GM12878 (cell line): ENCODE measurements around the gene RASIP1. TPM values are rescaled to one million over a fixed set of nuclear protein-coding genes. Genes with fewer than 3 reads are reported as not detected.

Source experiments
- ATAC-seq: fragments of 200-7000 bp; cut with Tn5 transposase; 3 replicates; pipeline ENCODE4 v1.9.1; 2020; ENCODE audit warnings: mild to moderate bottlenecking, moderate library complexity
- BruUV-seq: library from RNA; stranded (reverse); fragments of 400-500 nt; replicated peaks from 2 replicates; lab custom pipeline; 2021; lab: Mats Ljungman, UMichigan
- CTCF ChIA-PET: fragments of 300-600 bp; sonication (Branson Sonifier 250); formaldehyde crosslinking; extraction: SDS; loops from one replicate; lab custom pipeline; 2021; ENCODE audit warnings: inconsistent platforms; lab: Yijun Ruan, JAX
- POLR2A ChIA-PET: fragments of 350-600 bp; formaldehyde crosslinking; extraction: SDS; loops from one replicate; lab custom pipeline; 2021; ENCODE audit warnings: inconsistent platforms; lab: Charles Lee
- RAD21 ChIA-PET: fragments of 300-600 bp; sonication (Branson Sonifier 250); formaldehyde crosslinking; loops from one replicate; lab custom pipeline; 2023; ENCODE audit warnings: antibody characterized with exemption; ENCODE audit not compliant: unreplicated experiment; lab: Charles Lee
- SMC1A ChIA-PET: fragments of 300-600 bp; sonication (Branson Sonifier 250); formaldehyde crosslinking; loops from one replicate; lab custom pipeline; 2023; ENCODE audit not compliant: unreplicated experiment, uncharacterized antibody; lab: Charles Lee
- DNase-seq: peaks from one replicate; pipeline ENCODE4 v3.0.0-alpha.2; 2011; ENCODE audit warnings: low read depth, low spot score
- FAIRE-seq: peaks from 3 replicates; lab custom pipeline; 2011; peaks lifted over from hg19 to GRCh38; lab: Jason Lieb, UNC
- H2AFZ ChIP-seq: 2 replicates; pipeline ENCODE4 v1.6.0; 2011; ENCODE audit warnings: low read depth, low read length, control low read depth; ENCODE audit not compliant: control insufficient read depth
- H3K27ac ChIP-seq: 2 replicates; pipeline ENCODE4 v1.5.1; 2011; ENCODE audit warnings: control low read depth; ENCODE audit not compliant: control insufficient read depth, insufficient read depth
- H3K27me3 ChIP-seq, 2 experiments: replicated peaks in 1 of 2; 2 replicates each; pipeline versions ENCODE4 v1.6.0 to v1.6.1; 2011; ENCODE audit warnings: low read length in 1 of 2; ENCODE audit not compliant: control insufficient read depth in 2 of 2, insufficient read depth in 2 of 2
- H3K36me3 ChIP-seq, 2 experiments: 2 replicates each; pipeline ENCODE4 v1.5.1; 2011; ENCODE audit warnings: low read length in 1 of 2; ENCODE audit not compliant: control insufficient read depth in 2 of 2, insufficient read depth in 2 of 2
- H3K4me1 ChIP-seq: 2 replicates; pipeline ENCODE4 v1.6.1; 2011; ENCODE audit warnings: mild to moderate bottlenecking, low read length, moderate library complexity, mixed read lengths; ENCODE audit not compliant: control insufficient read depth, insufficient read depth
- H3K4me2 ChIP-seq: 2 replicates; pipeline ENCODE4 v1.6.0; 2011; ENCODE audit warnings: control low read depth; ENCODE audit not compliant: control insufficient read depth, insufficient read depth
- H3K4me3 ChIP-seq: fragments of 200-600 bp; sonication (generic); 2 replicates; pipeline ENCODE4 v1.5.1; 2016
- H3K79me2 ChIP-seq: 2 replicates; pipeline ENCODE4 v1.6.0; 2011; ENCODE audit warnings: low read length; ENCODE audit not compliant: control insufficient read depth, insufficient read depth
- H3K9ac ChIP-seq: 2 replicates; pipeline ENCODE4 v1.8.0; 2011; ENCODE audit warnings: low read length, control low read depth, mixed read lengths; ENCODE audit not compliant: control insufficient read depth, insufficient read depth
- H3K9me3 ChIP-seq: replicated peaks from 3 replicates; pipeline ENCODE4 v1.5.1; 2011; ENCODE audit warnings: mild to moderate bottlenecking, low read length; ENCODE audit not compliant: control insufficient read depth, insufficient read depth
- H4K20me1 ChIP-seq: 2 replicates; pipeline ENCODE4 v1.6.0; 2011; ENCODE audit not compliant: control insufficient read depth, insufficient read depth
- EGR1 ChIP-seq, 2 experiments: IDR thresholded peaks; 1 replicate in 1 of 2; 2 replicates in 1 of 2; pipeline ENCODE4 v1.6.1; 2011 to 2012; ENCODE audit warnings: low read depth in 2 of 2, low read length in 2 of 2, borderline replicate concordance in 1 of 2, mild to moderate bottlenecking in 1 of 2, moderate library complexity in 1 of 2
- IKZF2 ChIP-seq, 2 experiments: fragments of 450-650 bp; IDR thresholded peaks; 2 replicates each; pipeline ENCODE4 v1.6.1; 2017; ENCODE audit warnings: mild to moderate bottlenecking in 2 of 2, moderate library complexity in 2 of 2
- SUZ12 ChIP-seq: fragments of 200-600 bp; sonication (generic); IDR thresholded peaks from one replicate; pipeline ENCODE4 v1.6.1; 2018; ENCODE audit warnings: antibody characterized with exemption, mild to moderate bottlenecking; ENCODE audit not compliant: unreplicated experiment
- WGBS: methylation state at CpG from one replicate; pipeline ENCODE4 v1.1.6; 2016; ENCODE audit warnings: low lambda C conversion rate; ENCODE audit not compliant: insufficient replicate concordance, insufficient coverage; ENCODE audit errors: missing lambda C conversion rate; 5-methylcytosine and 5-hydroxymethylcytosine counted together
- in situ Hi-C: fragments of 300-500 bp; cut with MboI; formaldehyde crosslinking; loops from 9 replicates; pipeline ENCODE4 v1.14.3; 2018; ENCODE audit warnings: mixed read lengths
- intact Hi-C: fragments of 100-400 bp; cut with micrococcal nuclease; formaldehyde crosslinking; loops from one replicate; pipeline ENCODE4 v1.14.2; 2022; ENCODE audit not compliant: unreplicated experiment
- polyA plus RNA-seq, 11 experiments: library from polyadenylated mRNA; depleted of rRNA in 4 of 11; unstranded in 6 of 11; stranded (reverse) in 5 of 11; fragments of >200 nt; fragmentation: Nextera tagmentation in 4 of 11; fragmentation: Illumina TruSeq in 1 of 11; extraction: Ambion mirVana in 4 of 11; extraction: Trizol in 1 of 11; gene quantifications; 1 replicate in 1 of 11; 2 replicates in 10 of 11; pipeline versions ENCODE4 v1.2.1 to v1.2.3, GENCODE V29; 2011 to 2016; ENCODE audit warnings: inconsistent platforms in 2 of 11, missing spikeins in 2 of 11, low read depth in 1 of 11
- total RNA-seq, 4 experiments: library from RNA; depleted of rRNA in 3 of 4; stranded (reverse); fragments of >200 nt in 3 of 4; fragmentation: Illumina TruSeq in 1 of 4; extraction: Trizol in 1 of 4; gene quantifications; 2 replicates each; pipeline versions ENCODE4 v1.2.1 to v1.2.3, GENCODE V29; 2013 to 2021

The RASIP1 gene
- total and polyA plus RNA-seq, 10 of the 15 experiments (the other 5 are each of a cell fraction or from before 2014, with no cell fraction given) = 0.08 TPM; not detected in 9

DNA sequence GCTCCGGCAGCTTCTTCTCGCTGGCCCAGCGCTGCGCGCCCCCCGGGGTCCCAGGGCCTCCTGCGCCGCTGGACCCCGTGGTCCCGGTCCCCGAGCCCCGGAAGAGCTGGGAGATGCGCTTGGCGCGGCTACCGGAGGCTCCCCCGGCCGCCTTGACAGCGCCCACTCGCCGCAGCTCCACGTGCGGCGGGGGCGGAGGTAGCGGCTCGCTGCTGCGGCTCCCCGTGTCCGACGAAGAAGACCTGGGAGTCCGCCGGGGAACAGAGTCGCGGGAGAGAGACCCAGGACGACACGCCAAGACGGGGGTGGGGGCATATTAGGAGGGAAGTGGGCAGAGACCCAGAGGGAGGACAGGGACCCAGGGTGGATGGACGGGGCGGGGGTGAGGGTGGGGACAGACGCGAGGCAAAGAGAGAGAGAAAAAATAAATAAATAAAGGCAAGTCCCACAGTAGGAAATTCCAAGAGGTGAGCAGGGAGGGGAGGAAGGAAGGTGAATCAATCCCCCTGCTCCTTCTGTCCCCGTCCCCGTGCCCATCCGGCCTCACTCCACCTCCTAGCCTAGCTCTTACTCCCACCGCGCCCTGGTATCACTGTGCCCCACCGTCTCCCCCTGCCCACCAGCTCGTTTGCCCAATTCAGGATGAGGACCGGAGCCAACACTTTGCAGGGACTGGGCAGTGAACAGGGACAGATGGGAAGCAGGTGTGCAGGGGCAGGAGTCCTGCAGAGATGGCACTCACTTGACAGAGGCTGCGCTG is 826 bp downstream of the RASIP1 start:
- 8% methylated on average over 14 of the region's 51 CpGs for WGBS
- TF ChIP-seq EGR1 (IDR thresholded peaks at IDR 0.05; ENCODE audit: borderline replicate concordance in 1 of 2, low read depth in 2 of 2, low read length in 2 of 2) = peak in 1 of 2 experiments; percentile 63; a peak in 1 of 3 replicates
- TF ChIP-seq SUZ12 = peak; percentile 46
- no peak for TF ChIP-seq IKZF2 (IDR thresholded peaks at IDR 0.05)
- TF ChIP-seq, all 136 proteins: peak for 2
- peak overlapping the region; percentile 75 for H3K4me2 ChIP-seq
- H3K27me3 ChIP-seq = peaks cover 6 to 9% of the 10 kb centered on the region in 2 experiments; a peak in 3 of 4 replicates
- H3K9me3 ChIP-seq = no peaks in the 10 kb centered on the region; the same call in 2 of the 3 replicates
- H4K20me1 ChIP-seq = no peaks in the 10 kb centered on the region
- FAIRE-seq = no peak
- H3K36me3 ChIP-seq = no peaks in the 10 kb centered on the region
- in situ Hi-C loops = no loop called here
- no peak for DNase-seq
- peak overlapping the region; percentile 69 for H2AFZ ChIP-seq
- peaks cover 5% of the 10 kb centered on the region for H3K4me1 ChIP-seq
- peak overlapping the region; percentile 44; the same call in 1 of the 2 replicates for H3K4me3 ChIP-seq
- ChIA-PET RAD21 (interaction anchor here (1.5 kb wide), 1 partner anchor 48 kb away, joined by 3 read pairs; no protein-coding TSS in a partner anchor), SMC1A (interaction anchor here (1.1 kb wide), 1 partner anchor 19 kb away, joined by 3 read pairs; no protein-coding TSS in a partner anchor), CTCF (interaction anchor here (1.1 to 1.2 kb wide), 3 partner anchors 43 to 65 kb away, joined by 3 read pairs; no protein-coding TSS in a partner anchor), POLR2A (no interaction called here)
- no peak for ATAC-seq
- no TSS peak for BruUV-seq
- intact Hi-C loops = no loop called here
- H3K27ac ChIP-seq = no peak overlapping the region
- H3K79me2 ChIP-seq = no peaks in the 10 kb centered on the region
- no peak overlapping the region for H3K9ac ChIP-seq
